HL-60 (cell line): ENCODE data around the gene TMSB10.
"Not testable (repeated sequence)": the region's sequence is repeated elsewhere in the genome, so short reads cannot be mapped to it uniquely, and the experiment has no call there.

Source experiments
- DNase-seq, 2 experiments: peaks; one replicate each; pipeline ENCODE4 v3.0.0-alpha.2; 2010 to 2020; ENCODE audit warnings: low read depth in 1 of 2, low spot score in 1 of 2
- H3K27ac ChIP-seq: fragments of 250-450 bp; sonication (Bioruptor Pico); replicated peaks from 2 replicates; pipeline ENCODE4 v1.5.1; 2020; ENCODE audit warnings: mild to moderate bottlenecking, moderate library complexity
- H3K27me3 ChIP-seq: fragments of 250-450 bp; sonication (Bioruptor Pico); 2 replicates; pipeline ENCODE4 v1.5.1; 2021; ENCODE audit warnings: mild to moderate bottlenecking, moderate library complexity; ENCODE audit not compliant: insufficient read depth, poor library complexity, severe bottlenecking
- H3K4me3 ChIP-seq: replicated peaks from 2 replicates; pipeline ENCODE4 v1.5.1; 2011; ENCODE audit warnings: mild to moderate bottlenecking, control low read depth, low read length; ENCODE audit not compliant: insufficient read depth
- GABPA ChIP-seq: IDR thresholded peaks from 2 replicates; pipeline ENCODE4 v1.6.1; 2012; ENCODE audit warnings: low read depth
- POLR2AphosphoS5 ChIP-seq: IDR thresholded peaks from 2 replicates; pipeline ENCODE4 v1.6.1; 2012; ENCODE audit warnings: low read depth
- SPI1 ChIP-seq: IDR thresholded peaks from 2 replicates; pipeline ENCODE4 v1.6.1; 2012; ENCODE audit warnings: low read depth, mild to moderate bottlenecking, borderline replicate concordance
- TF ChIP-seq, protein P1 (sequence below): IDR thresholded peaks from 2 replicates; pipeline ENCODE4 v1.6.1; 2012; ENCODE audit warnings: low read depth; ENCODE audit not compliant: insufficient replicate concordance
- TF ChIP-seq, protein P2 (sequence below): IDR thresholded peaks from one replicate; pipeline ENCODE4 v1.5.1; 2011; ENCODE audit warnings: low read length, control low read depth, inconsistent platforms; ENCODE audit not compliant: insufficient read depth

Gene TMSB10

DNA sequence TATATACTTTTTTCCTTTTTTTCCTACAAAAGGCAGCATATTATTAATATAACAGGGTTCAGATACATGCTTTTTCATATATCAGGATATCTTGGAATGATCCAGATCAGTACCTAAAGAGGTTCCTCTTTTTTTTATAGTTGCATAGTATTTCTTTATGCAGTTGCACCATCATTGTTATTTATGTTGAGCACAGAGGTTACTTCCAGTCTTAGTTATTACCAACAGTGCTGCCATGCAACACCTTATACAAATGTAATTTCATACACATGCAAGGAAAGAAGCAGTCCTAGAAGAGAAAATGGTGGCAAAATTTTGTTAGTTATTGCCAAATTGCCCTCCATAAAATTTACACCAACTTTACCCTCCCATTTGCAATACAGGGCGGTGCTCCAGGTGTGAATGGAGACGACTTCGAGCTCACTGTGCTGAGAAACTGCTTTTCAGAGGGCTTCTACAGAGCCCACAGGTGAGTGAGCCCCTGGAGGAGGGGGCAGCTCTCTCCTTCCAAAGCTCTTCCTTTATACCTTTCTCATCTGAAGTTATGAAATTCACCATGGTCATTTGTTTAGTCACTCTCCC, 35.5 kb downstream of the TMSB10 start:
- Histone ChIP-seq H3K4me3 (no peak overlapping the region), H3K27ac (peak overlapping the region; percentile 82), H3K27me3 (no peaks in the 10 kb centered on the region)
- TF ChIP-seq GABPA (no peak), SPI1 (peak; percentile 37; the same call in 1 of the 2 replicates)
- peak in 1 of 2 experiments; percentile 60 for DNase-seq

DNA sequence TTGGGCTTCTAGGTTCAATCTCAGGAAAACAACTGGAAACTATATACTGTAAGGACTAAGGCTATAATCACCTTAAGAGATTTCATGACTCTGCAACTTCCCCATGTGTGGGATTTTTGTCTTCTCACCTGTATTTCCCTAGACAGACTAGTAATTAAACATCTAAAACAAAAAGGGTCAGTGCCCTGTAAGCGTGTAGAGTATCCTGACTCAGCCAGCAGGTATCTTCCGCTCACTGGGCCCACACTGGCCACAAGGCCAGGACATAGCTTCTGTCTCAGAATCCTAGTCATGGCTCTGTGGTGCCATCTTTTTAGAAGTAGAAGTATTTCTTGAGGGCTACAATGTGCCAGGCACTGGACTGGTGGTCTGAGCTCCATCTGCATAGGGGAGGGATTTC, 36.7 kb downstream of the TMSB10 start:
- no peak overlapping the region for H3K4me3 ChIP-seq
- no peaks in the 10 kb centered on the region for H3K27me3 ChIP-seq
- no peak for DNase-seq
- TF ChIP-seq SPI1 (no peak), GABPA (no peak), POLR2AphosphoS5 (no peak)
- H3K27ac ChIP-seq = no peak overlapping the region

DNA sequence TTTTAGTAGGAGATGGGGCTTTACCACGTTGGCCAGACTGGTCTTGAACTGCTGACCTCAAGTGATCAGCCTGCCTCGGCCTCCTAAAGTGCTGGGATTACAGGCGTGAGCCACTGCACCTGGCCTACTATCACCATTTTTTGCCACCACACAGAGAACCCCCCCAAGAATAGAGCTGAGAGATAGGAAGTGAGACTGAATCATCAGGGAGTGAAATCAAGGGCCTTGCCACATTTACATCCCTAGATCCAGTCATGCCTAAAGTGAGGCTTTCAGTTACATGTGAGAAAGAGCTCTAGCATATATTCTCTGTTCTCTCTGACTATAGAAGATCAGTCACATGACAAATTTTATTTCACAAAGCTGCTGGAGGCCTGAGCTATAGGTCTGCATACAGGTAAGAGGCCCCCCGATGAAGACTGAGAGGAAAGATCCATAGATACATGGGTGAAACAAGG, 37.5 kb downstream of the TMSB10 start:
- Histone ChIP-seq H3K27ac (no peak overlapping the region), H3K4me3 (no peak overlapping the region), H3K27me3 (no peaks in the 10 kb centered on the region)
- TF ChIP-seq, protein P1, sequence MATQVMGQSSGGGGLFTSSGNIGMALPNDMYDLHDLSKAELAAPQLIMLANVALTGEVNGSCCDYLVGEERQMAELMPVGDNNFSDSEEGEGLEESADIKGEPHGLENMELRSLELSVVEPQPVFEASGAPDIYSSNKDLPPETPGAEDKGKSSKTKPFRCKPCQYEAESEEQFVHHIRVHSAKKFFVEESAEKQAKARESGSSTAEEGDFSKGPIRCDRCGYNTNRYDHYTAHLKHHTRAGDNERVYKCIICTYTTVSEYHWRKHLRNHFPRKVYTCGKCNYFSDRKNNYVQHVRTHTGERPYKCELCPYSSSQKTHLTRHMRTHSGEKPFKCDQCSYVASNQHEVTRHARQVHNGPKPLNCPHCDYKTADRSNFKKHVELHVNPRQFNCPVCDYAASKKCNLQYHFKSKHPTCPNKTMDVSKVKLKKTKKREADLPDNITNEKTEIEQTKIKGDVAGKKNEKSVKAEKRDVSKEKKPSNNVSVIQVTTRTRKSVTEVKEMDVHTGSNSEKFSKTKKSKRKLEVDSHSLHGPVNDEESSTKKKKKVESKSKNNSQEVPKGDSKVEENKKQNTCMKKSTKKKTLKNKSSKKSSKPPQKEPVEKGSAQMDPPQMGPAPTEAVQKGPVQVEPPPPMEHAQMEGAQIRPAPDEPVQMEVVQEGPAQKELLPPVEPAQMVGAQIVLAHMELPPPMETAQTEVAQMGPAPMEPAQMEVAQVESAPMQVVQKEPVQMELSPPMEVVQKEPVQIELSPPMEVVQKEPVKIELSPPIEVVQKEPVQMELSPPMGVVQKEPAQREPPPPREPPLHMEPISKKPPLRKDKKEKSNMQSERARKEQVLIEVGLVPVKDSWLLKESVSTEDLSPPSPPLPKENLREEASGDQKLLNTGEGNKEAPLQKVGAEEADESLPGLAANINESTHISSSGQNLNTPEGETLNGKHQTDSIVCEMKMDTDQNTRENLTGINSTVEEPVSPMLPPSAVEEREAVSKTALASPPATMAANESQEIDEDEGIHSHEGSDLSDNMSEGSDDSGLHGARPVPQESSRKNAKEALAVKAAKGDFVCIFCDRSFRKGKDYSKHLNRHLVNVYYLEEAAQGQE = no peak
- TF ChIP-seq POLR2AphosphoS5 = no peak
- TF ChIP-seq GABPA = no peak
- no peak for TF ChIP-seq SPI1
- no peak for DNase-seq

- H3K4me3 ChIP-seq = no peak overlapping the region
- DNase-seq = no peak
- H3K27me3 ChIP-seq = no peaks in the 10 kb centered on the region
- TF ChIP-seq, protein P2, sequence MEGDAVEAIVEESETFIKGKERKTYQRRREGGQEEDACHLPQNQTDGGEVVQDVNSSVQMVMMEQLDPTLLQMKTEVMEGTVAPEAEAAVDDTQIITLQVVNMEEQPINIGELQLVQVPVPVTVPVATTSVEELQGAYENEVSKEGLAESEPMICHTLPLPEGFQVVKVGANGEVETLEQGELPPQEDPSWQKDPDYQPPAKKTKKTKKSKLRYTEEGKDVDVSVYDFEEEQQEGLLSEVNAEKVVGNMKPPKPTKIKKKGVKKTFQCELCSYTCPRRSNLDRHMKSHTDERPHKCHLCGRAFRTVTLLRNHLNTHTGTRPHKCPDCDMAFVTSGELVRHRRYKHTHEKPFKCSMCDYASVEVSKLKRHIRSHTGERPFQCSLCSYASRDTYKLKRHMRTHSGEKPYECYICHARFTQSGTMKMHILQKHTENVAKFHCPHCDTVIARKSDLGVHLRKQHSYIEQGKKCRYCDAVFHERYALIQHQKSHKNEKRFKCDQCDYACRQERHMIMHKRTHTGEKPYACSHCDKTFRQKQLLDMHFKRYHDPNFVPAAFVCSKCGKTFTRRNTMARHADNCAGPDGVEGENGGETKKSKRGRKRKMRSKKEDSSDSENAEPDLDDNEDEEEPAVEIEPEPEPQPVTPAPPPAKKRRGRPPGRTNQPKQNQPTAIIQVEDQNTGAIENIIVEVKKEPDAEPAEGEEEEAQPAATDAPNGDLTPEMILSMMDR = no peak
- TF ChIP-seq SPI1 = no peak
- TF ChIP-seq GABPA = no peak
- TF ChIP-seq POLR2AphosphoS5 = no peak
- TF ChIP-seq, protein P1 = no peak
- no peak overlapping the region for H3K27ac ChIP-seq
Observed at GRCh38 chr2:84944295-84944909, 38.9 kb downstream of the TMSB10 start.

- not testable (repeated sequence) for DNase-seq, H3K4me3 ChIP-seq, H3K27me3 ChIP-seq
- peak overlapping the region; percentile 69 for H3K27ac ChIP-seq
Observed at GRCh38 chr2:84945838-84946203, 40.4 kb downstream of the TMSB10 start.
